Stimulated activated CD4-positive, alpha-beta T cell treated with anti-CD3 and anti-CD28 coated beads, Interleukin-12 subunit alpha, Interleukin-12 subunit beta, amount 100 ng/mL, for 4 hours (primary cell): Measurements from ENCODE around the gene LY6G5C.

Experiments used
- DNase-seq: peaks from one replicate; pipeline ENCODE4 v3.0.0-alpha.2; 2020

LY6G5C gene, protein sequence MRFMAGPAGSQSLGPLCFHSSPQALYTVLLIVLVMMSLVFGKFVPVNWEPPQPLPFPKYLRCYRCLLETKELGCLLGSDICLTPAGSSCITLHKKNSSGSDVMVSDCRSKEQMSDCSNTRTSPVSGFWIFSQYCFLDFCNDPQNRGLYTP

GRCh38 chr6:31680226-31681134 lies at the start of gene LY6G5C:
TSS of gene LY6G5C (minus strand) at chr6:31681067. CDS start at chr6:31680373, 694 bp downstream.
- peak; percentile 60 for DNase-seq

- DNase-seq: peak; percentile 68
Measured at GRCh38 chr6:31729979-31730630, 49.2 kb upstream of the LY6G5C start.

GRCh38 chr6:31729515-31729978 lies 48.7 kb upstream of the LY6G5C start:
- peak; percentile 74 for DNase-seq

- no peak for DNase-seq
Measured at GRCh38 chr6:31728767-31729514, 48.1 kb upstream of the LY6G5C start, which contains the start of gene DDAH2. TSS of gene DDAH2 (minus strand) at chr6:31729299. CDS start at chr6:31729161, 138 bp downstream.

- DNase-seq: no peak
Measured at GRCh38 chr6:31727717-31728671, 47.1 kb upstream of the LY6G5C start.

GRCh38 chr6:31727034-31727716 lies 46.3 kb upstream of the LY6G5C start:
- DNase-seq: no peak

DNA sequence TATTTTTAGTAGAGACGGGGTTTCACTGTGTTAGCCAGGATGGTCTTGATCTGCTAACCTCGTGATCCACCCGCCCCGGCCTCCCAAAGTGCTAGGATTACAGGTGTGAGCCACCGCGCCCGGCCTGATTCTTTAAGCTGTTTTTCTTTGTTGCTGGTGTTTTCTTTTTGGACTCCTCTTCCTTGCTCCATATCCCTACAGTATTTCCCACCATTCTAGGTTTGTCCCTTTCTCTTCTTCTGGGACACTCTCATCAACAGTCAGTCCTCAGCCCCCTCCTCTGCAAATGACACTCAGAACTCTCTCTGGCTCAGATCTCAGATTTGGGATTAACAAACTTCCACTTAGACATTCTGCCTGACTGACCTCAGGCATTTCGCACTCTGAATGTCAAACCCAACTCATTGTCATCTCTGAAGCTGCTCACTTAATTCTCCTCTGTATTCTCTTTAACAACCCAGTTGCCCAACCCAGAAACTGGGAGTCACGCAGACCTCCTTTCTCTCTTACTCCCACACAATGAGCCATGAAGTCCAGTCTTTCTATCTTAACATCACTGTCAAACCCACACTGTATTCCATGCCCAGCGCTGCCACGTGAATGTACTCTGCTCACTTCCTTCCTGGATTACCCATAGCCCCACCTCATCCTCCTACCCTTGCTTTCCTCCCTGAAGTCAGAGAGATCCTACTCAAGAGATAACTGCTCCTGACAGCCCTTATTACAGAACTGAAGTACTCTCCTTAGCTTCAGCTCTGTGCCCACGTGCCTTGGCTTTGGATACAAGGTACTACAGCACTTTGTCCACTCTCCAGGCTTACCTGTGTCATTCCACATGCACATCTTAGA lies 44.9 kb upstream of the LY6G5C start:
- no peak for DNase-seq

- no peak for DNase-seq
Measured at GRCh38 chr6:31723980-31724691, 43.3 kb upstream of the LY6G5C start.

DNA sequence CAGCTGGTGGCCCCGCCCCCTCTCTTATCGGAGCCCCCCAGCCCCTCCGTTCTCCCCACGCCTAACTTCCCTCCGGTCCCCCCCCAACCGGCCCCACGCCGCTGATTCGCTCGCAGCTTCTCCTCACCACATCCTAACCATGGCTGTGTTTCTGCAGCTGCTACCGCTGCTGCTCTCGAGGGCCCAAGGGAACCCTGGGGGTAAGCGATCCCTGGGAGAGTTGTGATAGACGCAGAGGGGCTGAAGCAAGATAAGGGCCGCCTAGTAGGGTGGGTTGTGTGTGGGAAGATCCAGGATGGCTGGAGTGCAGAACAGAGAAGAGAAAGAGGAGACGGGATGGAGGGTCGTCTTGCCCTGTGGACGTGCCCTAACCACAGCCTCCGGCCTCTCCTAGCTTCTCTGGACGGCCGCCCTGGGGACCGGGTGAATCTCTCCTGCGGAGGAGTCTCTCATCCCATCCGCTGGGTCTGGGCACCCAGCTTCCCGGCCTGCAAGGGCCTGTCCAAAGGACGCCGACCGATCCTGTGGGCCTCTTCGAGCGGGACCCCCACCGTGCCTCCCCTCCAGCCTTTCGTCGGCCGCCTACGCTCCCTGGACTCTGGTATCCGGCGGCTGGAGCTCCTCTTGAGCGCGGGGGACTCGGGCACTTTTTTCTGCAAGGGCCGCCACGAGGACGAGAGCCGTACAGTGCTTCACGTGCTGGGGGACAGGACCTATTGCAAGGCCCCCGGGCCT lies 42.5 kb upstream of the LY6G5C start, which contains the start of gene MPIG6B:
MPIG6B (plus strand) TSS at position 129 of the 735 bp plus-strand sequence; CDS start at position 140, 11 bp downstream.
- DNase-seq: no peak

GRCh38 chr6:31722173-31722572 lies 41.3 kb upstream of the LY6G5C start:
- no peak for DNase-seq

DNA sequence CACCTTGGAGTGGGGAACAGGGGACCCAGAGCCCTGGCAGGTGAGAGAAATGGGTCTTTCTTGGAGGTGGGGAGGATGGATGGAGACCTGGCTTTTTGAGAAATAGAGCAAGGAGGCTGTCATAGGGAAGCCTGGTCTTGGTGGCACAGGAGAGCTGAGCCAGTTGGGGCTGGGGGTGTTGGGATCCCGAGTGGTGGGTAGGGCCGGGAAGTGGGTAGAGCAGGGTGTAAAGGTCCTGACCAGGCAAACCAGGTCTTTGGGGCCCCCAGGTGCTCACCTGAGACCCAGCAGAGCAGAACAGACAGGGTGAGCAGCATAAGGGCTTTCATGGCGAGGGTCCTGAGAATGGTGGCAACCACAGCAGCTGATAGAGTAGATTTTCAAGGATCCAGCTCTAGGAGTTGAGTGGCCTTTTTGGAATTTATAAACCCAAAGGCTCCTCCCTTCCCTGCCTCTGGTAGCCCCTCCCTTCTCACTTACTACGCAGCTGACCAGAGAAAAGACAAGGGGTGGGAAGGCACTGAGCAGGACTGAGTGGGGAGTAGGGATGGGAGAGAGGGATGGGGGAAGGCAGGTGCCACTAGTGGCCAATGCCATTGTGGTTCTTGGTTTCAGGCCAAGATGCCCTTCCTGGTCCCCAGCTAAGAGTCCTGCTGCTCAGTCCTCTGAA lies 40.6 kb upstream of the LY6G5C start, which contains the start of gene LY6G6C:
LY6G6C (minus strand) TSS at position 396 of the 670 bp plus-strand sequence; CDS start at position 329, 67 bp downstream.
- DNase-seq: no peak

GRCh38 chr6:31720196-31720770 lies 39.4 kb upstream of the LY6G5C start:
- no peak for DNase-seq

GRCh38 chr6:31719001-31719400 lies 38.1 kb upstream of the LY6G5C start:
- no peak for DNase-seq

GRCh38 chr6:31718265-31718664 lies 37.4 kb upstream of the LY6G5C start:
- DNase-seq: no peak

GRCh38 chr6:31717499-31718222 lies 36.8 kb upstream of the LY6G5C start:
- no peak for DNase-seq
